GM12873 (cell line): ENCODE measurements around the gene LOXHD1.

Experiments used
- TF ChIP-seq, protein P1 (sequence below): IDR thresholded peaks from 2 replicates; pipeline ENCODE4 v1.5.1; 2012; ENCODE audit warnings: low read depth, mild to moderate bottlenecking, moderate library complexity, low read length, control low read depth; ENCODE audit not compliant: insufficient read depth; ENCODE audit errors: missing control alignments

Gene LOXHD1

GRCh38 chr18:46567196-46567595, 89.8 kb downstream of the LOXHD1 start:
- TF ChIP-seq, protein P1, sequence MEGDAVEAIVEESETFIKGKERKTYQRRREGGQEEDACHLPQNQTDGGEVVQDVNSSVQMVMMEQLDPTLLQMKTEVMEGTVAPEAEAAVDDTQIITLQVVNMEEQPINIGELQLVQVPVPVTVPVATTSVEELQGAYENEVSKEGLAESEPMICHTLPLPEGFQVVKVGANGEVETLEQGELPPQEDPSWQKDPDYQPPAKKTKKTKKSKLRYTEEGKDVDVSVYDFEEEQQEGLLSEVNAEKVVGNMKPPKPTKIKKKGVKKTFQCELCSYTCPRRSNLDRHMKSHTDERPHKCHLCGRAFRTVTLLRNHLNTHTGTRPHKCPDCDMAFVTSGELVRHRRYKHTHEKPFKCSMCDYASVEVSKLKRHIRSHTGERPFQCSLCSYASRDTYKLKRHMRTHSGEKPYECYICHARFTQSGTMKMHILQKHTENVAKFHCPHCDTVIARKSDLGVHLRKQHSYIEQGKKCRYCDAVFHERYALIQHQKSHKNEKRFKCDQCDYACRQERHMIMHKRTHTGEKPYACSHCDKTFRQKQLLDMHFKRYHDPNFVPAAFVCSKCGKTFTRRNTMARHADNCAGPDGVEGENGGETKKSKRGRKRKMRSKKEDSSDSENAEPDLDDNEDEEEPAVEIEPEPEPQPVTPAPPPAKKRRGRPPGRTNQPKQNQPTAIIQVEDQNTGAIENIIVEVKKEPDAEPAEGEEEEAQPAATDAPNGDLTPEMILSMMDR = no peak

- TF ChIP-seq, protein P1 = no peak
Observed at GRCh38 chr18:46566111-46566510, 90.9 kb downstream of the LOXHD1 start.

GRCh38 chr18:46565256-46565655, 91.8 kb downstream of the LOXHD1 start:
- TF ChIP-seq, protein P1 = no peak

- TF ChIP-seq, protein P1 = no peak
Observed at GRCh38 chr18:46563317-46563716, 93.7 kb downstream of the LOXHD1 start.

GRCh38 chr18:46562674-46563192, 94.3 kb downstream of the LOXHD1 start:
- TF ChIP-seq, protein P1 = no peak

- TF ChIP-seq, protein P1 = no peak
Observed at GRCh38 chr18:46560671-46561045, 96.4 kb downstream of the LOXHD1 start.

DNA sequence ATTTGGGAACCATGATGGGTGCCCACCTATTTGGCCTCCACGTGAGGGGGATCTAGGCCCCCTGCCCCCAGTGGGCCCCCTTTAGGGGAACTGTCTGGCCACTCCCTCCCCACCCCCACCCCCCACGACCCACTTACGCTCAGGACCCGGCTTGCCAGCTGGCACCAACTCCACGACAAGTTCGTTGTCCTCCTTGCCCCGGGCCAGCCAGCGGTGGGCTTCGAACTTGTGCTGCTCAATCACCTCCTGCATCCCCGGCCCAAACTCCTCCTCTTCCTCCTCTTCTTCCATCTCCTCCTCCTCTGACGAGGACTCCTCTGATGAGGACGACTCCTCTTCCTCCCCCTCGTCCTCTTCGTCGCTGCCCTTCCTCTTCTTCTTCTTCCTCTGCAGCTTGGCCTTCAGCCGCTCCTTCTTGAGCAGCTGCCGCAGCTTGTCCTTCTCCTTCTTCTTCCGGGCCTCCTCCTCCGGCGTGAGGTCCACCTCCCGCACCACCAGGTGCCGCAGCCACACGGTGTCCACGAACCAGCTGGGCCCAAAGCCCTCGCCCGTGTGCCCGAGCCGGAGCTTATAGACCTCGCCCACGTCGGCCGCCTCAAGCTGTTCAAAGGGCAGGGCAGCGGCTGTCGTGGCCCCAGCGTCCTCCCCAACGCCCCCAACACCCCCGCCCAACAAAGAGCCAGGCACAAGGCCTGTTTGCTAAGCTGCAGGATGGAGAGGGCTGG, 96.9 kb downstream of the LOXHD1 start:
- TF ChIP-seq, protein P1 = no peak
